A549 (cell line): ENCODE measurements around the gene MBP. TPM values are rescaled to one million over a fixed set of nuclear protein-coding genes. Genes with fewer than 3 reads are reported as not detected.

Experiments used
- ATAC-seq, 2 experiments: fragments of 200-7000 bp in 1 of 2; fragments of >200 bp in 1 of 2; cut with Nextera tagmentation in 1 of 2; cut with Tn5 transposase in 1 of 2; 3 replicates each; pipeline versions ENCODE4 v1.8.0 to v1.9.1; 2018 to 2020; ENCODE audit warnings: mild to moderate bottlenecking in 1 of 2, moderate library complexity in 1 of 2
- CTCF ChIA-PET: fragments of 300-600 bp; sonication (Branson Sonifier 250); formaldehyde crosslinking; extraction: SDS; loops from one replicate; lab custom pipeline; 2021; ENCODE audit warnings: antibody characterized with exemption, inconsistent platforms; lab: Yijun Ruan, JAX
- POLR2A ChIA-PET: fragments of 350-600 bp; formaldehyde crosslinking; extraction: SDS; loops from one replicate; lab custom pipeline; 2021; ENCODE audit warnings: antibody characterized with exemption, inconsistent platforms; lab: Yijun Ruan, JAX
- DNase-seq, 2 experiments: peaks; one replicate each; pipeline versions ENCODE4 v3.0.0 to v3.0.0-alpha.2; 2011 to 2016; ENCODE audit warnings: low read depth in 1 of 2, low spot score in 1 of 2
- FAIRE-seq: peaks from 2 replicates; lab custom pipeline; 2011; peaks lifted over from hg19 to GRCh38; lab: Jason Lieb, UNC
- H3K27ac ChIP-seq, 2 experiments: fragments of >200 bp; sonication (Bioruptor Twin); formaldehyde crosslinking; 3 replicates each; pipeline ENCODE4 v1.5.1; 2016 to 2017
- H3K4me1 ChIP-seq: fragments of >200 bp; sonication (Bioruptor Twin); formaldehyde crosslinking; 3 replicates; pipeline ENCODE4 v1.6.1; 2016
- H3K4me2 ChIP-seq: fragments of >200 bp; sonication (Bioruptor Twin); formaldehyde crosslinking; 3 replicates; pipeline ENCODE4 v1.6.1; 2016
- H3K4me3 ChIP-seq: fragments of >200 bp; sonication (Bioruptor Twin); formaldehyde crosslinking; 3 replicates; pipeline ENCODE4 v1.5.1; 2016
- H3K9me3 ChIP-seq: fragments of >200 bp; sonication (Bioruptor Twin); formaldehyde crosslinking; 3 replicates; pipeline ENCODE4 v1.6.1; 2016
- BCL3 ChIP-seq: fragments of >200 bp; sonication (Bioruptor Twin); formaldehyde crosslinking; IDR thresholded peaks from 3 replicates; pipeline ENCODE4 v1.6.1; 2016
- CEBPB ChIP-seq, 2 experiments: fragments of >200 bp in 1 of 2; sonication (Bioruptor Twin) in 1 of 2; formaldehyde crosslinking in 1 of 2; IDR thresholded peaks; 2 replicates each; pipeline ENCODE4 v1.6.1; 2012 to 2016
- CHD2 ChIP-seq: fragments of 150-350 bp; IDR thresholded peaks from 2 replicates; pipeline ENCODE4 v1.6.1; 2014; ENCODE audit warnings: low read length; ENCODE audit not compliant: partially characterized antibody
- E2F6 ChIP-seq: IDR thresholded peaks from 2 replicates; pipeline ENCODE4 v1.6.1; 2012; ENCODE audit warnings: low read depth, borderline replicate concordance
- EHF ChIP-seq: fragments of 250-450 bp; sonication (Bioruptor Pico); IDR thresholded peaks from 2 replicates; pipeline ENCODE4 v1.5.0; 2020; ENCODE audit warnings: mild to moderate bottlenecking
- EHMT2 ChIP-seq: fragments of 200-600 bp; sonication (generic); IDR thresholded peaks from 2 replicates; pipeline ENCODE4 v1.6.1; 2016; ENCODE audit warnings: antibody characterized with exemption, low read depth, mild to moderate bottlenecking, moderate library complexity
- EP300 ChIP-seq, 2 experiments: fragments of >200 bp; sonication (Bioruptor Twin); formaldehyde crosslinking; IDR thresholded peaks; 2 replicates in 1 of 2; 3 replicates in 1 of 2; pipeline ENCODE4 v1.6.1; 2016 to 2017
- FOSB ChIP-seq: fragments of 250-450 bp; sonication (Bioruptor Pico); IDR thresholded peaks from 2 replicates; pipeline ENCODE4 v1.5.0; 2020; ENCODE audit warnings: mild to moderate bottlenecking, moderate library complexity
- GATA3 ChIP-seq: IDR thresholded peaks from 2 replicates; pipeline ENCODE4 v1.6.1; 2012; ENCODE audit warnings: borderline replicate concordance
- HEYL ChIP-seq: fragments of 250-450 bp; sonication (Bioruptor Pico); IDR thresholded peaks from 2 replicates; pipeline ENCODE4 v1.8.0; 2021; ENCODE audit warnings: mild to moderate bottlenecking, moderate library complexity
- JUN ChIP-seq, 2 experiments: fragments of >200 bp; sonication (Bioruptor Twin); formaldehyde crosslinking; IDR thresholded peaks; 2 replicates in 1 of 2; 3 replicates in 1 of 2; pipeline ENCODE4 v1.6.1; 2016 to 2017
- KDM1A ChIP-seq: fragments of 200-600 bp; sonication (generic); IDR thresholded peaks from 2 replicates; pipeline ENCODE4 v1.6.1; 2016; ENCODE audit warnings: low read depth, mild to moderate bottlenecking
- KDM5A ChIP-seq: fragments of 200-600 bp; sonication (generic); IDR thresholded peaks from 2 replicates; pipeline ENCODE4 v1.6.1; 2016; ENCODE audit warnings: antibody characterized with exemption, mild to moderate bottlenecking
- MAFK ChIP-seq: fragments of 450-650 bp; IDR thresholded peaks from 2 replicates; pipeline ENCODE4 v1.6.1; 2014; ENCODE audit not compliant: partially characterized antibody
- MAZ ChIP-seq: fragments of 150-350 bp; IDR thresholded peaks from 2 replicates; pipeline ENCODE4 v1.6.1; 2014; ENCODE audit warnings: antibody characterized with exemption, low read depth, low read length, borderline replicate concordance
- MYC ChIP-seq: IDR thresholded peaks from 2 replicates; pipeline ENCODE4 v1.6.1; 2012; ENCODE audit warnings: mild to moderate bottlenecking, inconsistent platforms, low read length, improper control_type of control experiment, borderline replicate concordance
- NFE2L2 ChIP-seq: fragments of 150-350 bp; conservative IDR thresholded peaks from 2 replicates; pipeline ENCODE4 v1.6.1; 2014; ENCODE audit warnings: low read length
- NPAS2 ChIP-seq: fragments of 250-450 bp; sonication (Bioruptor Pico); IDR thresholded peaks from 2 replicates; pipeline ENCODE4 v1.8.0; 2022; ENCODE audit warnings: mild to moderate bottlenecking, moderate library complexity, borderline replicate concordance
- NR3C1 ChIP-seq: fragments of >200 bp; sonication (Bioruptor Twin); formaldehyde crosslinking; IDR thresholded peaks from 3 replicates; pipeline ENCODE4 v1.6.1; 2017
- PHF8 ChIP-seq: fragments of 200-600 bp; sonication (generic); IDR thresholded peaks from 2 replicates; pipeline ENCODE4 v1.6.1; 2016; ENCODE audit warnings: low read depth, mild to moderate bottlenecking, antibody characterized with exemption, moderate library complexity, borderline replicate concordance
- POLR2A ChIP-seq: IDR thresholded peaks from 2 replicates; pipeline ENCODE4 v1.6.1; 2012; ENCODE audit warnings: mild to moderate bottlenecking, low read length
- RAD21 ChIP-seq, 2 experiments: fragments of >200 bp in 1 of 2; sonication (Bioruptor Twin) in 1 of 2; formaldehyde crosslinking in 1 of 2; IDR thresholded peaks in 1 of 2; conservative IDR thresholded peaks in 1 of 2; 2 replicates in 1 of 2; 3 replicates in 1 of 2; pipeline ENCODE4 v1.6.1; 2012 to 2018; ENCODE audit warnings: inconsistent platforms in 1 of 2
- RARB ChIP-seq: fragments of 250-450 bp; sonication (Bioruptor Pico); IDR thresholded peaks from 2 replicates; pipeline ENCODE4 v1.8.0; 2021; ENCODE audit warnings: mild to moderate bottlenecking, moderate library complexity
- RCOR1 ChIP-seq: fragments of 150-350 bp; IDR thresholded peaks from 2 replicates; pipeline ENCODE4 v1.6.1; 2014; ENCODE audit warnings: antibody characterized with exemption, low read length, low read depth
- RFX5 ChIP-seq: fragments of 450-650 bp; IDR thresholded peaks from 2 replicates; pipeline ENCODE4 v1.7.1; 2014; ENCODE audit warnings: antibody characterized with exemption, mild to moderate bottlenecking, moderate library complexity
- RNF2 ChIP-seq: fragments of 200-600 bp; sonication (generic); IDR thresholded peaks from 2 replicates; pipeline ENCODE4 v1.6.1; 2016; ENCODE audit warnings: low read depth, mild to moderate bottlenecking, antibody characterized with exemption, moderate library complexity, borderline replicate concordance
- SMC3 ChIP-seq: fragments of >200 bp; sonication (Bioruptor Twin); formaldehyde crosslinking; IDR thresholded peaks from 3 replicates; pipeline ENCODE4 v1.6.1; 2018; ENCODE audit warnings: inconsistent platforms
- ZC3H11A ChIP-seq: fragments of 450-650 bp; IDR thresholded peaks from 2 replicates; pipeline ENCODE4 v1.6.1; 2014; ENCODE audit warnings: antibody characterized with exemption, mild to moderate bottlenecking
- ZFP36 ChIP-seq: fragments of 450-650 bp; IDR thresholded peaks from 2 replicates; pipeline ENCODE4 v1.6.1; 2014; ENCODE audit warnings: borderline replicate concordance; ENCODE audit not compliant: partially characterized antibody
- WGBS: methylation state at CpG from one replicate; pipeline ENCODE4 v1.1.6; 2017; ENCODE audit errors: missing lambda C conversion rate; 5-methylcytosine and 5-hydroxymethylcytosine counted together
- polyA plus RNA-seq, 4 experiments: library from polyadenylated mRNA; depleted of rRNA in 3 of 4; stranded (reverse); fragments of >200 nt; fragmentation: RNase III in 1 of 4; extraction: RNeasy Plus Mini Kit Qiagen cat#74134 plus additional on column Dnase treatment in 1 of 4; gene quantifications; 2 replicates in 3 of 4; 3 replicates in 1 of 4; pipeline ENCODE4 v1.2.3, GENCODE V29; 2011 to 2017

Gene MBP
- polyA plus RNA-seq, 2 of the 4 experiments (the other 2 are of a cell fraction), result 8.6 to 33.1 TPM

- no peak for ATAC-seq
- H3K4me3 ChIP-seq, result no peak overlapping the region
- FAIRE-seq, result no peak
- no peak for TF ChIP-seq RARB
- TF ChIP-seq KDM5A, result no peak
- no peak for TF ChIP-seq PHF8
- no peak for TF ChIP-seq CHD2
- TF ChIP-seq BCL3, result no peak
- no peak for TF ChIP-seq CEBPB (IDR thresholded peaks at IDR 0.05)
- no peak for TF ChIP-seq ZFP36
- no peak overlapping the region for H3K27ac ChIP-seq
- WGBS, result 81% methylated on average over 5 of the region's 5 CpGs
- ChIA-PET CTCF (no interaction called here), POLR2A (no interaction called here)
- H3K4me2 ChIP-seq, result no peak overlapping the region
- no peaks in the 10 kb centered on the region for H3K4me1 ChIP-seq
- DNase-seq, result no peak
- peaks cover 7% of the 10 kb centered on the region; the same call in 1 of the 3 replicates for H3K9me3 ChIP-seq
Measured at GRCh38 chr18:77140030-77140429, 7.4 kb upstream of the MBP start.

- Histone ChIP-seq H3K4me3 (no peak overlapping the region), H3K27ac (no peak overlapping the region), H3K4me2 (no peak overlapping the region), H3K9me3 (peaks cover 7% of the 10 kb centered on the region; the same call in 1 of the 3 replicates), H3K4me1 (no peaks in the 10 kb centered on the region)
- no peak for FAIRE-seq
- no peak for DNase-seq
- ChIA-PET POLR2A (no interaction called here), CTCF (no interaction called here)
- no peak for TF ChIP-seq MYC
- no peak for TF ChIP-seq POLR2A
- no peak for TF ChIP-seq NFE2L2
- TF ChIP-seq RNF2, result no peak
- no peak for TF ChIP-seq RCOR1
- TF ChIP-seq NR3C1, result no peak
- no peak for TF ChIP-seq GATA3
- TF ChIP-seq EP300 (IDR thresholded peaks at IDR 0.05), result no peak
- no peak for TF ChIP-seq E2F6
- no peak for TF ChIP-seq RFX5
- no peak for TF ChIP-seq JUN (IDR thresholded peaks at IDR 0.05)
- no peak for TF ChIP-seq EHF (CRISPR knock-in tag)
- no peak for TF ChIP-seq FOSB (CRISPR knock-in tag)
- no peak for ATAC-seq
- WGBS, result 89% methylated on average over 5 of the region's 5 CpGs
Measured at GRCh38 chr18:77139619-77140018, 7.0 kb upstream of the MBP start.

- WGBS, result 69% methylated on average over 8 of the region's 10 CpGs
- ATAC-seq (no peak), DNase-seq (no peak), FAIRE-seq (no peak)
- POLR2A ChIA-PET, result no interaction called here
- H3K4me2 ChIP-seq, result no peak overlapping the region
- no peak overlapping the region for H3K27ac ChIP-seq
- H3K9me3 ChIP-seq, result peaks cover under 1% of the 10 kb centered on the region; the same call in 1 of the 3 replicates
- no peak overlapping the region for H3K4me3 ChIP-seq
- H3K4me1 ChIP-seq, result no peaks in the 10 kb centered on the region; the same call in 2 of the 3 replicates
- TF ChIP-seq MAFK, result no peak
- TF ChIP-seq SMC3, result no peak
- TF ChIP-seq EHMT2, result no peak
- no peak for TF ChIP-seq KDM1A
- no peak for TF ChIP-seq EHF (CRISPR knock-in tag)
- TF ChIP-seq PHF8, result no peak
- TF ChIP-seq ZC3H11A, result no peak
- TF ChIP-seq HEYL (CRISPR knock-in tag), result no peak
- no peak for TF ChIP-seq NPAS2
- no peak for TF ChIP-seq RAD21 (conservative IDR thresholded peaks at IDR 0.05 in 1 of 2, IDR thresholded peaks at IDR 0.05 in 1 of 2)
- no peak for TF ChIP-seq RARB
- no peak for TF ChIP-seq EP300 (IDR thresholded peaks at IDR 0.05)
- no peak for TF ChIP-seq MAZ
- TF ChIP-seq ZFP36, result no peak
- TF ChIP-seq RCOR1, result no peak
- TF ChIP-seq RFX5, result no peak
- CTCF ChIA-PET, result interaction anchor here (1.2 kb wide), 1 partner anchor 77 kb away, joined by 4 read pairs; no protein-coding TSS in a partner anchor
Measured at GRCh38 chr18:77138270-77138669, 5.7 kb upstream of the MBP start.
